SK-N-SH (cell line): ENCODE results near the gene CFTR.

Experiments
- EP300 ChIP-seq, 2 experiments: IDR thresholded peaks; 2 replicates each; pipeline versions ENCODE4 v1.4.0 to v1.6.1; 2012; ENCODE audit warnings: borderline replicate concordance in 1 of 2, low read depth in 1 of 2, low read length in 1 of 2
- FOXM1 ChIP-seq: IDR thresholded peaks from 2 replicates; pipeline ENCODE4 v1.4.0; 2012; ENCODE audit warnings: low read depth, mild to moderate bottlenecking
- GABPA ChIP-seq: IDR thresholded peaks from 2 replicates; pipeline ENCODE4 v1.4.0; 2012; ENCODE audit warnings: low read depth, mild to moderate bottlenecking
- JUND ChIP-seq: IDR thresholded peaks from 2 replicates; pipeline ENCODE4 v1.4.0; 2012
- POLR2AphosphoS5 ChIP-seq: IDR thresholded peaks from 2 replicates; pipeline ENCODE4 v1.6.1; 2012; ENCODE audit warnings: low read depth, low read length
- RCOR1 ChIP-seq: fragments of 150-350 bp; IDR thresholded peaks from 2 replicates; pipeline ENCODE4 v1.6.1; 2017; ENCODE audit warnings: antibody characterized with exemption, low read length
- SIN3A ChIP-seq: IDR thresholded peaks from 2 replicates; pipeline ENCODE4 v1.6.1; 2012; ENCODE audit warnings: low read depth, mild to moderate bottlenecking, low read length, moderate library complexity, borderline replicate concordance
- TEAD4 ChIP-seq: IDR thresholded peaks from 2 replicates; pipeline ENCODE4 v1.4.0; 2012; ENCODE audit warnings: mild to moderate bottlenecking, borderline replicate concordance; ENCODE audit not compliant: insufficient read depth
- YY1 ChIP-seq: IDR thresholded peaks from 2 replicates; pipeline ENCODE4 v1.4.0; 2012; ENCODE audit warnings: low read depth, mild to moderate bottlenecking
- TF ChIP-seq, protein P1 (sequence below): fragments of 200-600 bp; sonication (generic); IDR thresholded peaks from 2 replicates; pipeline ENCODE4 v1.6.1; 2017; ENCODE audit warnings: antibody characterized with exemption, mild to moderate bottlenecking, moderate library complexity
- TF ChIP-seq, protein P2 (sequence below): IDR thresholded peaks from 2 replicates; pipeline ENCODE4 v1.6.1; 2012; ENCODE audit warnings: mild to moderate bottlenecking, low read depth, low read length, moderate library complexity
- TF ChIP-seq, protein P3 (sequence below): IDR thresholded peaks from 2 replicates; pipeline ENCODE4 v1.4.0; 2012; ENCODE audit warnings: low read depth, borderline replicate concordance

DNA sequence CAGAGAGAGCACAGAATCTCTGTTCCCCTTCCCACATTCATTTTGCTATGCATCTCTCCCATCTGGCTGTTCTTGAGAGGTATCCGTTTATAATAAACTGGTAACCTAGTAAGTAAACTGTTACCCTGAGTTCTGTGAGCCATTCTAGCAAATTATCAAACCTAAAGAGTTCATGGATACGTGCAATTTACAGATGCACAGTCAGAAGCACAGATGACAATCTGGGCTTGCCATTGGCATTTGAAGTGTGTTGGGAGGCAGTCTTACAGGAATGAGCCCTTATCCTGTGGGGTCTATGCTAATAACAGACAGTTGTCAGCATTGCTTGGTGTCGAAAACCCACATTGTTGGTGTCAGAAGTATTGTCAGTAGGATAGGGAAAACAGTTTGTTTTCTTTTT lies 151.8 kb downstream of the CFTR start:
- TF ChIP-seq, protein P1, sequence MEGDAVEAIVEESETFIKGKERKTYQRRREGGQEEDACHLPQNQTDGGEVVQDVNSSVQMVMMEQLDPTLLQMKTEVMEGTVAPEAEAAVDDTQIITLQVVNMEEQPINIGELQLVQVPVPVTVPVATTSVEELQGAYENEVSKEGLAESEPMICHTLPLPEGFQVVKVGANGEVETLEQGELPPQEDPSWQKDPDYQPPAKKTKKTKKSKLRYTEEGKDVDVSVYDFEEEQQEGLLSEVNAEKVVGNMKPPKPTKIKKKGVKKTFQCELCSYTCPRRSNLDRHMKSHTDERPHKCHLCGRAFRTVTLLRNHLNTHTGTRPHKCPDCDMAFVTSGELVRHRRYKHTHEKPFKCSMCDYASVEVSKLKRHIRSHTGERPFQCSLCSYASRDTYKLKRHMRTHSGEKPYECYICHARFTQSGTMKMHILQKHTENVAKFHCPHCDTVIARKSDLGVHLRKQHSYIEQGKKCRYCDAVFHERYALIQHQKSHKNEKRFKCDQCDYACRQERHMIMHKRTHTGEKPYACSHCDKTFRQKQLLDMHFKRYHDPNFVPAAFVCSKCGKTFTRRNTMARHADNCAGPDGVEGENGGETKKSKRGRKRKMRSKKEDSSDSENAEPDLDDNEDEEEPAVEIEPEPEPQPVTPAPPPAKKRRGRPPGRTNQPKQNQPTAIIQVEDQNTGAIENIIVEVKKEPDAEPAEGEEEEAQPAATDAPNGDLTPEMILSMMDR: no peak
- TF ChIP-seq, protein P2, sequence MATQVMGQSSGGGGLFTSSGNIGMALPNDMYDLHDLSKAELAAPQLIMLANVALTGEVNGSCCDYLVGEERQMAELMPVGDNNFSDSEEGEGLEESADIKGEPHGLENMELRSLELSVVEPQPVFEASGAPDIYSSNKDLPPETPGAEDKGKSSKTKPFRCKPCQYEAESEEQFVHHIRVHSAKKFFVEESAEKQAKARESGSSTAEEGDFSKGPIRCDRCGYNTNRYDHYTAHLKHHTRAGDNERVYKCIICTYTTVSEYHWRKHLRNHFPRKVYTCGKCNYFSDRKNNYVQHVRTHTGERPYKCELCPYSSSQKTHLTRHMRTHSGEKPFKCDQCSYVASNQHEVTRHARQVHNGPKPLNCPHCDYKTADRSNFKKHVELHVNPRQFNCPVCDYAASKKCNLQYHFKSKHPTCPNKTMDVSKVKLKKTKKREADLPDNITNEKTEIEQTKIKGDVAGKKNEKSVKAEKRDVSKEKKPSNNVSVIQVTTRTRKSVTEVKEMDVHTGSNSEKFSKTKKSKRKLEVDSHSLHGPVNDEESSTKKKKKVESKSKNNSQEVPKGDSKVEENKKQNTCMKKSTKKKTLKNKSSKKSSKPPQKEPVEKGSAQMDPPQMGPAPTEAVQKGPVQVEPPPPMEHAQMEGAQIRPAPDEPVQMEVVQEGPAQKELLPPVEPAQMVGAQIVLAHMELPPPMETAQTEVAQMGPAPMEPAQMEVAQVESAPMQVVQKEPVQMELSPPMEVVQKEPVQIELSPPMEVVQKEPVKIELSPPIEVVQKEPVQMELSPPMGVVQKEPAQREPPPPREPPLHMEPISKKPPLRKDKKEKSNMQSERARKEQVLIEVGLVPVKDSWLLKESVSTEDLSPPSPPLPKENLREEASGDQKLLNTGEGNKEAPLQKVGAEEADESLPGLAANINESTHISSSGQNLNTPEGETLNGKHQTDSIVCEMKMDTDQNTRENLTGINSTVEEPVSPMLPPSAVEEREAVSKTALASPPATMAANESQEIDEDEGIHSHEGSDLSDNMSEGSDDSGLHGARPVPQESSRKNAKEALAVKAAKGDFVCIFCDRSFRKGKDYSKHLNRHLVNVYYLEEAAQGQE: no peak
- TF ChIP-seq JUND (no peak), POLR2AphosphoS5 (no peak), YY1 (no peak), GABPA (no peak), EP300 (IDR thresholded peaks at IDR 0.05; ENCODE audit: borderline replicate concordance in 1 of 2, low read depth in 1 of 2, low read length in 1 of 2) (no peak), SIN3A (no peak), FOXM1 (no peak), RCOR1 (no peak), TEAD4 (no peak)
- TF ChIP-seq, protein P3, sequence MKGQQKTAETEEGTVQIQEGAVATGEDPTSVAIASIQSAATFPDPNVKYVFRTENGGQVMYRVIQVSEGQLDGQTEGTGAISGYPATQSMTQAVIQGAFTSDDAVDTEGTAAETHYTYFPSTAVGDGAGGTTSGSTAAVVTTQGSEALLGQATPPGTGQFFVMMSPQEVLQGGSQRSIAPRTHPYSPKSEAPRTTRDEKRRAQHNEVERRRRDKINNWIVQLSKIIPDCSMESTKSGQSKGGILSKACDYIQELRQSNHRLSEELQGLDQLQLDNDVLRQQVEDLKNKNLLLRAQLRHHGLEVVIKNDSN: no peak
